Hepatocyte (in vitro differentiated cells): Measurements from ENCODE around the gene RAB3IL1.

Experiments
- CTCF ChIP-seq: fragments of 200-600 bp; sonication (generic); IDR thresholded peaks from 2 replicates; pipeline ENCODE4 v1.5.1; 2016; ENCODE audit warnings: antibody characterized with exemption, mild to moderate bottlenecking; ENCODE audit not compliant: poor library complexity
- EZH2phosphoT487 ChIP-seq: fragments of 200-600 bp; sonication (generic); IDR thresholded peaks from one replicate; pipeline ENCODE4 v1.6.1; 2018; ENCODE audit warnings: antibody characterized with exemption, mild to moderate bottlenecking, low read depth, moderate library complexity; ENCODE audit not compliant: unreplicated experiment, severe bottlenecking

GRCh38 chr11:61893981-61894380 lies 23.4 kb downstream of the RAB3IL1 start:
- TF ChIP-seq CTCF (no peak), EZH2phosphoT487 (no peak)
